Testis (tissue), 2 donors: Measurements from ENCODE around the gene TP73.

Source experiments
- CTCF ChIP-seq, 3 experiments: fragments of 450-650 bp in 2 of 3; fragments of 200-600 bp in 1 of 3; sonication (generic) in 1 of 3; IDR thresholded peaks; one replicate each; pipeline ENCODE4 v1.5.1; 2016 to 2019; ENCODE audit warnings: antibody characterized with exemption in 3 of 3, mild to moderate bottlenecking in 2 of 3, moderate library complexity in 1 of 3
- POLR2A ChIP-seq: fragments of 450-650 bp; IDR thresholded peaks from one replicate; pipeline ENCODE4 v1.6.1; 2017; ENCODE audit warnings: antibody characterized with exemption, mild to moderate bottlenecking, moderate library complexity

GRCh38 chr1:3658231-3658615 is 5.9 kb downstream of the TP73 start:
- TF ChIP-seq CTCF (IDR thresholded peaks at IDR 0.05), result no peak
- TF ChIP-seq POLR2A, result no peak
